ENCODE measurements around the gene ASTN2. TPM values are rescaled to one million over a fixed set of nuclear protein-coding genes. Genes with fewer than 3 reads are reported as not detected.

ASTN2 gene
- total and polyA plus RNA-seq, 9 of the 15 experiments (the other 6 are each of a cell fraction or from before 2014, with no cell fraction given): 0.56 to 3.5 (median 1.9) TPM

GRCh38 chr9:116546711-116547581 is 867.9 kb downstream of the ASTN2 start (continued):
- peak; percentile 53 for TF ChIP-seq CBFA2T3 (IDR thresholded peaks at IDR 0.05)
- TF ChIP-seq ZC3H4 (CRISPR knock-in tag; IDR thresholded peaks at IDR 0.05; ENCODE audit: borderline replicate concordance): no peak
- peak; percentile 14; the same call in 1 of the 2 replicates for TF ChIP-seq EP300 (IDR thresholded peaks at IDR 0.05; ENCODE audit: low read length)

- Histone ChIP-seq H3K9ac (ENCODE audit: insufficient read depth in 1 of 2, low read depth in 2 of 2, low read length in 2 of 2) (no peak overlapping the region), H3K27me3 (ENCODE audit: control insufficient read depth in 2 of 2, insufficient read depth in 2 of 2, low read length in 2 of 2) (no peaks in the 10 kb centered on the region), H3K4me1 (replicated peaks in 1 of 2; ENCODE audit: control insufficient read depth in 2 of 2, insufficient read depth in 2 of 2, low read length in 2 of 2) (peaks cover 0 to 9% of the 10 kb centered on the region in 2 experiments; a peak in 4 of 5 replicates), H3K27ac (ENCODE audit: extremely low read depth, low read depth, low read length) (no peak overlapping the region), H2AFZ (ENCODE audit: low read depth, low read length) (no peak overlapping the region), H3K36me3 (ENCODE audit: control insufficient read depth, insufficient read depth, low read length) (no peaks in the 10 kb centered on the region), H4K20me1 (replicated peaks; ENCODE audit: control insufficient read depth, insufficient read depth, low read length) (no peaks in the 10 kb centered on the region), H3K79me2 (ENCODE audit: control insufficient read depth, insufficient read depth, low read length) (no peaks in the 10 kb centered on the region), H3K4me2 (ENCODE audit: insufficient read depth, low read length) (no peak overlapping the region), H3K9me1 (ENCODE audit: control insufficient read depth, insufficient read depth, low read length) (no peaks in the 10 kb centered on the region), H3K9me3 (replicated peaks; ENCODE audit: control insufficient read depth, insufficient read depth, low read depth, low read length) (no peaks in the 10 kb centered on the region), H3K4me3 (no peak overlapping the region)
- ChIA-PET POLR2A (no interaction called here), CTCF (ENCODE audit: low intra/inter-chr PET ratio) (no interaction called here)
- WGBS (ENCODE audit: insufficient coverage, low coverage, missing lambda C conversion rate): 20% methylated on average over 2 of the region's 2 CpGs
- intact Hi-C loops (cut with micrococcal nuclease) (no loop called here), in situ Hi-C loops (cut with MboI) (no loop called here)
- DNase-seq (ENCODE audit: extremely low read depth in 1 of 4, low spot score in 3 of 4) (no peak), FAIRE-seq (no peak), ATAC-seq (no peak)
- BruUV-seq (replicated peaks): no TSS peak
- TF ChIP-seq MED1 (CRISPR knock-in tag; IDR thresholded peaks at IDR 0.05; ENCODE audit: borderline replicate concordance) (no peak), PTRF (tag; IDR thresholded peaks at IDR 0.05) (no peak), HSF4 (CRISPR knock-in tag; IDR thresholded peaks at IDR 0.05; ENCODE audit: borderline replicate concordance) (no peak), MCM5 (IDR thresholded peaks at IDR 0.05; ENCODE audit: low read depth) (no peak), PRDM10 (IDR thresholded peaks at IDR 0.05; ENCODE audit: partially characterized antibody) (no peak), ZMIZ1 (IDR thresholded peaks at IDR 0.05; ENCODE audit: low read depth in 2 of 2, low read length in 2 of 2) (no peak), TAF7 (tag; IDR thresholded peaks at IDR 0.05) (no peak)
These were observed 870.0 kb downstream of the ASTN2 start for GRCh38 chr9:116544896-116545295.

Measured in K562 (cell line).